Peyer's patch (tissue), 4 donors: ENCODE data around the gene CAMSAP1. TPM values are rescaled to one million over a fixed set of nuclear protein-coding genes. Genes with fewer than 3 reads are reported as not detected.
"Not testable (repeated sequence)": the region's sequence is repeated elsewhere in the genome, so short reads cannot be mapped to it uniquely, and the experiment has no call there.

ENCODE experiments used
- DNase-seq, 3 donors: peaks; one replicate each; pipeline ENCODE4 v3.0.0-alpha.2; 2017 to 2019
- H3K27ac ChIP-seq, 4 donors: fragments of 200-600 bp; sonication (generic); one replicate each; pipeline ENCODE4 v1.5.1; 2016 to 2019
- H3K27me3 ChIP-seq, 2 donors: fragments of 200-600 bp; sonication (generic); one replicate each; pipeline ENCODE4 v1.5.1; 2019
- H3K36me3 ChIP-seq, 3 donors: fragments of 200-600 bp; sonication (generic); one replicate each; pipeline ENCODE4 v1.5.1; 2016 to 2019
- H3K4me1 ChIP-seq, 4 donors: fragments of 200-600 bp; sonication (generic); one replicate each; pipeline ENCODE4 v1.5.1; 2016 to 2019
- H3K4me3 ChIP-seq, 4 donors: fragments of 200-600 bp; sonication (generic); 1 replicate in 3 of 4; 2 replicates in 1 of 4; pipeline ENCODE4 v1.5.1; 2016 to 2019; ENCODE audit warnings: mild to moderate bottlenecking in 1 of 4
- H3K9me3 ChIP-seq, 4 donors: fragments of 200-600 bp; sonication (generic); one replicate each; pipeline ENCODE4 v1.5.1; 2016 to 2019; ENCODE audit warnings: mild to moderate bottlenecking in 1 of 4
- CTCF ChIP-seq, 6 experiments: fragments of 450-650 bp in 4 of 6; fragments of 200-600 bp in 2 of 6; sonication (generic) in 1 of 6; IDR thresholded peaks; one replicate each; pipeline ENCODE4 v1.5.1; 2017 to 2019; ENCODE audit warnings: antibody characterized with exemption in 6 of 6, mild to moderate bottlenecking in 3 of 6, moderate library complexity in 1 of 6
- POLR2A ChIP-seq, 2 donors: fragments of 450-650 bp; IDR thresholded peaks; one replicate each; pipeline ENCODE4 v1.5.1; 2017; ENCODE audit warnings: antibody characterized with exemption in 2 of 2, mild to moderate bottlenecking in 2 of 2, moderate library complexity in 2 of 2
- total RNA-seq, 4 donors: library from RNA; depleted of rRNA; stranded (reverse); fragments of >200 nt; gene quantifications; one replicate each; pipeline ENCODE4 v1.1.0, GENCODE V29; 2016

CAMSAP1 gene
- 10 to 100 TPM; 21.0 to 30.5 (median 24.2) TPM for total RNA-seq

- peak within 1 kb of the TSS; percentile 85 to 100 (median 94) for H3K4me3 ChIP-seq
- peaks cover 0 to 35% (median 4%) of the 10 kb centered on the region in 4 donors for H3K4me1 ChIP-seq
- DNase-seq = peak; percentile 92 to 98 (median 96)
Measured at GRCh38 chr9:135907431-135908092, at the start of gene CAMSAP1. Gene CAMSAP1, minus strand, starts transcription at chr9:135907546. Its CDS starts 387 bp downstream, at chr9:135907159.

GRCh38 chr9:135956802-135957174 is 49.4 kb upstream of the CAMSAP1 start:
- peaks cover 0 to 32% (median 0%) of the 10 kb centered on the region in 3 donors for H3K36me3 ChIP-seq
- no peaks in the 10 kb centered on the region for H3K27me3 ChIP-seq
- H3K4me3 ChIP-seq = no peak overlapping the region
- no peaks in the 10 kb centered on the region for H3K9me3 ChIP-seq
- peaks cover 0 to 11% (median 1%) of the 10 kb centered on the region in 4 donors for H3K4me1 ChIP-seq
- DNase-seq = no peak
- TF ChIP-seq POLR2A (IDR thresholded peaks at IDR 0.05) = no peak
- H3K27ac ChIP-seq = no peak overlapping the region

More at GRCh38 chr9:135907431-135908092, at the start of gene CAMSAP1:
- Histone ChIP-seq H3K9me3 (no peaks in the 10 kb centered on the region), H3K27ac (peak within 1 kb of the TSS; percentile 79 to 87 (median 80)), H3K27me3 (no peaks in the 10 kb centered on the region), H3K36me3 (peaks cover 0 to 16% (median 0%) of the 10 kb centered on the region in 3 donors)
- no peak for TF ChIP-seq CTCF (IDR thresholded peaks at IDR 0.05)
- TF ChIP-seq POLR2A (IDR thresholded peaks at IDR 0.05) = peak; percentile 51 to 65

- DNase-seq = peak in 1 of 3 donors; percentile 29
- TF ChIP-seq POLR2A (IDR thresholded peaks at IDR 0.05) (no peak), CTCF (IDR thresholded peaks at IDR 0.05) (no peak)
- peaks cover 0 to 11% (median 1%) of the 10 kb centered on the region in 4 donors for H3K4me1 ChIP-seq
Measured at GRCh38 chr9:135955934-135956801, 48.8 kb upstream of the CAMSAP1 start.

GRCh38 chr9:135952664-135953206 is 45.4 kb upstream of the CAMSAP1 start:
- Histone ChIP-seq H3K4me1 (no peaks in the 10 kb centered on the region), H3K36me3 (peaks cover 0 to 69% (median 0%) of the 10 kb centered on the region in 3 donors), H3K9me3 (no peaks in the 10 kb centered on the region), H3K27me3 (no peaks in the 10 kb centered on the region), H3K4me3 (no peak overlapping the region), H3K27ac (no peak overlapping the region)
- no peak for DNase-seq
- TF ChIP-seq POLR2A (IDR thresholded peaks at IDR 0.05) = no peak

More at GRCh38 chr9:135955934-135956801, 48.8 kb upstream of the CAMSAP1 start:
- Histone ChIP-seq H3K27ac (no peak overlapping the region), H3K27me3 (no peaks in the 10 kb centered on the region), H3K9me3 (no peaks in the 10 kb centered on the region), H3K36me3 (peaks cover 0 to 39% (median 0%) of the 10 kb centered on the region in 3 donors), H3K4me3 (no peak overlapping the region)

GRCh38 chr9:135951889-135952663 is 44.7 kb upstream of the CAMSAP1 start:
- Histone ChIP-seq H3K9me3 (no peaks in the 10 kb centered on the region), H3K4me3 (no peak overlapping the region), H3K27me3 (no peaks in the 10 kb centered on the region), H3K27ac (no peak overlapping the region), H3K4me1 (no peaks in the 10 kb centered on the region), H3K36me3 (peaks cover 0 to 75% (median 0%) of the 10 kb centered on the region in 3 donors)
- TF ChIP-seq CTCF (IDR thresholded peaks at IDR 0.05) (no peak), POLR2A (IDR thresholded peaks at IDR 0.05) (no peak)
- no peak for DNase-seq

- H3K4me3 ChIP-seq, H3K27me3 ChIP-seq, H3K4me1 ChIP-seq, DNase-seq, H3K27ac ChIP-seq, H3K9me3 ChIP-seq: not testable (repeated sequence)
- peaks cover 0 to 83% (median 0%) of the 10 kb centered on the region in 3 donors for H3K36me3 ChIP-seq
Measured at GRCh38 chr9:135951310-135951709, 44.0 kb upstream of the CAMSAP1 start.

- not testable (repeated sequence) for H3K9me3 ChIP-seq, H3K27me3 ChIP-seq, H3K4me1 ChIP-seq, DNase-seq, H3K4me3 ChIP-seq, H3K27ac ChIP-seq
- H3K36me3 ChIP-seq = peaks cover 0 to 88% (median 0%) of the 10 kb centered on the region in 3 donors
Measured at GRCh38 chr9:135950841-135951240, 43.5 kb upstream of the CAMSAP1 start.
